Kidney epithelial cell (primary cell): ENCODE results near the gene EPB41L4B. TPM values are rescaled to one million over a fixed set of nuclear protein-coding genes. Genes with fewer than 3 reads are reported as not detected.

ENCODE experiments used
- DNase-seq: peaks from one replicate; pipeline ENCODE4 v3.0.0-alpha.2; 2010; ENCODE audit warnings: low read depth
- H3K27me3 ChIP-seq: 2 replicates; pipeline ENCODE4 v1.6.0; 2011; ENCODE audit warnings: low read length; ENCODE audit not compliant: control insufficient read depth, insufficient read depth
- H3K36me3 ChIP-seq: 2 replicates; pipeline ENCODE4 v1.5.1; 2011; ENCODE audit warnings: low read length; ENCODE audit not compliant: control insufficient read depth, insufficient read depth
- H3K4me3 ChIP-seq: 2 replicates; pipeline ENCODE4 v1.5.1; 2011; ENCODE audit warnings: low read depth, mild to moderate bottlenecking, control low read depth, low read length
- total RNA-seq: library from RNA; depleted of rRNA; stranded (reverse); fragments of >200 nt; gene quantifications from 2 replicates; pipeline ENCODE4 v1.2.3, GENCODE V29; 2015
- TF ChIP-seq, protein P1 (sequence below): IDR thresholded peaks from 2 replicates; pipeline ENCODE4 v1.5.1; 2011; ENCODE audit warnings: mild to moderate bottlenecking, moderate library complexity, low read length, control low read depth, inconsistent platforms; ENCODE audit not compliant: insufficient read depth, poor library complexity, severe bottlenecking

Gene EPB41L4B
- total RNA-seq, 1 donor from 2014 or later = 11.0 TPM

DNA sequence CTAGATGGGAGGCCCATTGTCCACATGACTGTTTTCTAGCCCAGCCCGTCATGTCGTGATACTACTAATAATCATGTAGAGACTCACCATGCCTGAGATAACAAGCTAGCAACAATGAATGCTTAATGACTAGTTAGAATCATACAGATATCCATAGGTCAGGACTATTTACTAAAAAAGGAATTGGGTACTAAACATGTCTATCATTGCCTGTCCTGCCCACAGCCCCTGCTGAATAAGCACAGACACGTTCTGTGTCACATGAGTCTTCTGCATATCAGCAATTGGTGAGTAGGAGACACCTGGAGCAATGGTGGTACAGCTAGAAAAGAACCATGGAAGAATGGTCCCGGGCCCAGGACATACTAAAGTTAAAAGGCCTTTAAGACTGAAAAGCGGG, 171.8 kb downstream of the EPB41L4B start:
- H3K4me3 ChIP-seq = no peak overlapping the region
- H3K36me3 ChIP-seq = no peaks in the 10 kb centered on the region
- no peak for DNase-seq
- TF ChIP-seq, protein P1, sequence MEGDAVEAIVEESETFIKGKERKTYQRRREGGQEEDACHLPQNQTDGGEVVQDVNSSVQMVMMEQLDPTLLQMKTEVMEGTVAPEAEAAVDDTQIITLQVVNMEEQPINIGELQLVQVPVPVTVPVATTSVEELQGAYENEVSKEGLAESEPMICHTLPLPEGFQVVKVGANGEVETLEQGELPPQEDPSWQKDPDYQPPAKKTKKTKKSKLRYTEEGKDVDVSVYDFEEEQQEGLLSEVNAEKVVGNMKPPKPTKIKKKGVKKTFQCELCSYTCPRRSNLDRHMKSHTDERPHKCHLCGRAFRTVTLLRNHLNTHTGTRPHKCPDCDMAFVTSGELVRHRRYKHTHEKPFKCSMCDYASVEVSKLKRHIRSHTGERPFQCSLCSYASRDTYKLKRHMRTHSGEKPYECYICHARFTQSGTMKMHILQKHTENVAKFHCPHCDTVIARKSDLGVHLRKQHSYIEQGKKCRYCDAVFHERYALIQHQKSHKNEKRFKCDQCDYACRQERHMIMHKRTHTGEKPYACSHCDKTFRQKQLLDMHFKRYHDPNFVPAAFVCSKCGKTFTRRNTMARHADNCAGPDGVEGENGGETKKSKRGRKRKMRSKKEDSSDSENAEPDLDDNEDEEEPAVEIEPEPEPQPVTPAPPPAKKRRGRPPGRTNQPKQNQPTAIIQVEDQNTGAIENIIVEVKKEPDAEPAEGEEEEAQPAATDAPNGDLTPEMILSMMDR = no peak
- no peaks in the 10 kb centered on the region for H3K27me3 ChIP-seq

DNA sequence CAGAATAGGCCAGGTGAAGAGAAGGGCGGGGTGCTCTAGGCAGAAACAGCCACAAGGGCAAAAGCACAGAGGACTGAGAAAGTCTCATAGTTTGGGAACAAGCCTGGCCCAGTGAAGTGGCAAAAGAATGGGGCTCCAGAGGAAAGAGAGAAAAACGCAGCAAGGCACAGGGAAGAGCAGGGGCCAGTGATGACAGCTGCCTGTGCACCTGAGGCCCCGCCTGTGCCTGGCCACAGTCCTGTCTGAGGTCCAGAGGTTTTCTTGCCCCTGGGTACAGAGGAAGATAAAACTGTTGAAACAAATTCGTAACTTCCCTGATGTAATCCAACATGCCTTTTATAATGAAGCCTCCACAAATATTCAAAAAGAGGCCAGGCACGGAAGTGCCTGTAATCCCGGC, 175.8 kb downstream of the EPB41L4B start:
- Histone ChIP-seq H3K4me3 (no peak overlapping the region), H3K27me3 (no peaks in the 10 kb centered on the region), H3K36me3 (no peaks in the 10 kb centered on the region)
- DNase-seq = no peak
- TF ChIP-seq, protein P1 = no peak

DNA sequence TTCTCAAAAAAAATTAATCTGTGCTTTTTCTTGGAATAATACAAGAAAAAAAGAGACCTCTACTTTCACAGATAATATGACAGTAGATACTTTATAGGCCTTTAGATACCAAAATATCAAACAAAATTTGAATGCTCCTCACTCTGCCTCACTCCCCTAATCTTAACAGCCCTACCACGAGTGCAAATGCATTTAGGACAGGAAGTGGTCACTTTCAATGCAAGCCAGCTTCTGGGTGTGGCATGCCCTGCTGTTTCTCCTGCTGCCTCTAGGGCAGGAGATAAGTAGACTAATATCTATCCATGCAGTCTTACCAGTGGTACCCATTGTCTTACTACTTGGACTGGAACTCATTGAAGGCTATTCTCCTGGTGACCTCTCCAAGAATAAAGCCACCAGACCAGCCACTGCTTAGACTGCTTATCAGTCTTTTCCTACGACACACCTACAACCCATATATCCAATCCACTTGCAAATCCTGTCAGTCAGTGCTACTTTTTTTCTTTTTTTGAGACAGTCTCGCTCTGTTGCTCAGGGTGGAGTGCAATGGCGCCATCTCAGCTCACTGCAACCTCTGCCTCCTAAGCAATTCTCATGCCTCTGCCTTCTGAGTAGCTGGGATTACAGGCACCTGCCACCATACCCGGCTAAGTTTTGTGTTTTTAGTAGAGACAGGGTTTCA, 176.8 kb downstream of the EPB41L4B start:
- Histone ChIP-seq H3K27me3 (no peaks in the 10 kb centered on the region), H3K36me3 (no peaks in the 10 kb centered on the region), H3K4me3 (no peak overlapping the region)
- no peak for DNase-seq
- TF ChIP-seq, protein P1 = peak; percentile 37

DNA sequence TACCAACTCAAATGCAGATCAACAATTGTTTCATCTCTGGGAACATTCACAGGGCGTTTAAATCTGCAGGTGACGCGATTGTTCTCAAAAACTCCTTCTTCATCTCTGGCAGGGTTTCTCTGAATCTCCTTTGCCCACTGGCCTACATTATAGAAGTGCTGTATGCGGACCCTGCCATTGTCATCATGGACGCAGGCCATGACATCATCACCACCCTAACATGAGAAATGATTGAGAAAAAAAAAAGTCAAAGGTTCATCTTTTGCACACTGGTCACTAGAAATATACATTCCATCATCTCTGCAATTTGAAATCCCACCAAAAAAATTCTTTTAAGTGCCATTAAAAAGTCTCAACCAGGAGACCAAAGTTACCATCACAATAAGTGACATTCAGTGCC, 179.5 kb downstream of the EPB41L4B start:
- H3K4me3 ChIP-seq = no peak overlapping the region
- TF ChIP-seq, protein P1 = no peak
- no peaks in the 10 kb centered on the region for H3K27me3 ChIP-seq
- H3K36me3 ChIP-seq = no peaks in the 10 kb centered on the region
- DNase-seq = no peak

DNA sequence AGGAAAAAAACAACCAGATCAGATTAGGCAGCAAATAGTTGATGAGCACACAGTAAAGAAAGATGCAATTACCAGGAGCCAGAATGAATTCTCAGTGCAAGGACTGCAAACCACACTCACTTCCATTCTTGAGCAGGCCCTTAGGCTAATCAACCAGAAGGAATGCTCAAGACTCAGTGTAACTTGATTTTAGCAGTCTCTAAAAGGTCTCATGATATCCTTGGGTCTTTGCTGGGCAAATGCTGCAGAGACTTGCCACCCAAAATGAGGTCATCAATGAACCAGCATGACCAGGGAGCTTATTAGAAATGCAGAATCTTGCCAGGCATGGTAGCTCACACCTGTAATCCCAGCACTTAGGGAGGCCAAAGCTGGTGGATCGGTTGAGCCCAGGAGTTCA, 181.0 kb downstream of the EPB41L4B start:
- no peaks in the 10 kb centered on the region for H3K36me3 ChIP-seq
- H3K4me3 ChIP-seq = no peak overlapping the region
- H3K27me3 ChIP-seq = no peaks in the 10 kb centered on the region
- TF ChIP-seq, protein P1 = no peak
- no peak for DNase-seq

DNA sequence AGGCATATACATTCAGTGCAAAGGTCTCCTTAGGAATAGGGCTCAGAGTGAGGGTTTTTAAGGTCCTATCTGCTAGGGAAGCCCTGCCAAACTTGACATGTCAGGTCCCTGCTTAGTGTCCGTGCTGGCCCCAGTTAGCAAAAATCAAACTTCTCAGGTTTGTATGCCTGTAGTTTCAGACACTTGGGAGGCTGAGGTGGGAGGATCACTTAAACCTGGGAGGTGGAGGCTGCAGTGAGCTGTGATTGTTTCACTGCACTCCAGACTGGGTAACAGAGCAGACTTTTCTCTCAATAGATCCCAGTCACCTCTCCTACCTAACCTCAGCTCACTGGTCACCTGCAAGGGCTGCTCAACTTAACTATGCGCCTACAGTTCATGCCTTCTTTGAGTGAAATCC, 182.4 kb downstream of the EPB41L4B start:
- no peaks in the 10 kb centered on the region for H3K36me3 ChIP-seq
- TF ChIP-seq, protein P1 = no peak
- H3K4me3 ChIP-seq = no peak overlapping the region
- H3K27me3 ChIP-seq = no peaks in the 10 kb centered on the region
- no peak for DNase-seq
